Prostate gland (tissue), 2 donors: Measurements from ENCODE around the gene RAMACL.
A peak's percentile ranks its signal among the peaks of the same experiment; 100 is the strongest.

Experiments
- CTCF ChIP-seq, 4 experiments: fragments of 200-600 bp in 2 of 4; fragments of 450-650 bp in 2 of 4; sonication (generic) in 2 of 4; IDR thresholded peaks; 1 replicate in 3 of 4; 2 replicates in 1 of 4; pipeline ENCODE4 v1.5.1; 2016 to 2019; ENCODE audit warnings: antibody characterized with exemption in 4 of 4, mild to moderate bottlenecking in 2 of 4, moderate library complexity in 2 of 4
- POLR2A ChIP-seq: fragments of 450-650 bp; IDR thresholded peaks from one replicate; pipeline ENCODE4 v1.6.1; 2016; ENCODE audit warnings: antibody characterized with exemption, mild to moderate bottlenecking
- POLR2AphosphoS5 ChIP-seq: sonication (generic); formaldehyde crosslinking; IDR thresholded peaks from one replicate; pipeline ENCODE4 v1.6.1; 2017; ENCODE audit warnings: antibody characterized with exemption

DNA sequence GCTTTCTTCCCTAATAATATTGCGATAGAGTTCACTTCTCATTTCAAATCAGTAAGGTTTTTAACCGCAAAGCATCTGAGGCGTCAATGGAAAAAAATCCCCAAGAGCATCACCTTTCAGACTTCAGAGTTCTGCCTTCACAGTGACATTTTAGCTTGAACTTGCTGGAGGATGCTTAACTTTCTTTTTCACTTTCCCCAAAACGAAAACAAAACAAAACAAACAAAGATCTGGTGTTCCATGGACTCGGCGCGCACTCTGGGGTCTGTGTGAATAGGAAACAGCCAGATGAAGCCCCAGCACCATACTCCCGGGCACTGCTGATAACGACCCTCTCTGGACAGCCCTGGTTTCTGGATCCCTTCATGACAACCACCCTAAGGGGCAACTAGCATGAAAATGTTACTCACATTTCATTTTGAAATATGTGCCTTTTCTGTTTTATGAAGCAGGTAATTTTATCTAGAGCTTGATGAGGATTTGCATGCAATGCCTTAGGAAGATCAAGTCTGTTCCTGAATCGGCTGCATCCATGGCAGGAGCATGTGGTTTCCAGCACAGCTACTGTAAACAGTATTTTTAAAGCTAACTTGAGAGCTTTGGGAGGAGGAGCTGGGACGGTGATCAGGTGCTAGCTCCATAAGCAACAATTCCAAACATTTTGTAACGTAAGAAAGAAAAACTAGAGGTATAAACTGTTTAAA is 44.5 kb downstream of the RAMACL start:
- TF ChIP-seq CTCF (IDR thresholded peaks at IDR 0.05), result no peak
- TF ChIP-seq POLR2A, result no peak
- TF ChIP-seq POLR2AphosphoS5, result peak; percentile 15
